ENCODE results near the gene CNIH1.
"Not testable (repeated sequence)": the region's sequence is repeated elsewhere in the genome, so short reads cannot be mapped to it uniquely, and the experiment has no call there.

CNIH1 gene

GRCh38 chr14:54381821-54382220 lies 59.4 kb downstream of the CNIH1 start:
- Histone ChIP-seq H4K5ac (ENCODE audit: low read length) (no peak overlapping the region), H2BK120ac (ENCODE audit: low read depth, low read length) (no peak overlapping the region), H2BK5ac (ENCODE audit: low read length) (no peak overlapping the region), H3K23ac (ENCODE audit: low read length) (no peak overlapping the region), H3K4me2 (ENCODE audit: low read length) (no peak overlapping the region), H3K18ac (ENCODE audit: low read length) (no peak overlapping the region), H2AK5ac (ENCODE audit: low read length) (no peak overlapping the region), H3K4me1 (ENCODE audit: control insufficient read depth, low read depth, low read length) (no peaks in the 10 kb centered on the region), H3K4me3 (ENCODE audit: low read length) (no peak overlapping the region), H3K36me3 (ENCODE audit: control insufficient read depth, insufficient read depth, low read length) (no peaks in the 10 kb centered on the region), H3K79me1 (ENCODE audit: low read length) (no peaks in the 10 kb centered on the region), H3K27ac (ENCODE audit: low read depth, low read length) (no peak overlapping the region), H3K4ac (ENCODE audit: low read depth, low read length) (no peak overlapping the region), H3K9ac (ENCODE audit: low read length) (no peak overlapping the region), H2BK15ac (replicated peaks; ENCODE audit: low read depth) (no peak overlapping the region), H3K56ac (ENCODE audit: low read length) (no peak overlapping the region), H3K27me3 (ENCODE audit: insufficient read depth, low read length, poor library complexity) (no peaks in the 10 kb centered on the region), H4K8ac (ENCODE audit: low read depth, low read length) (no peak overlapping the region), H3K79me2 (ENCODE audit: control insufficient read depth, insufficient read depth, low read length) (no peaks in the 10 kb centered on the region)
- DNase-seq = peak; percentile 33

- not testable (repeated sequence) for H2BK5ac ChIP-seq (ENCODE audit: low read length); H3K56ac ChIP-seq (ENCODE audit: low read length); H3K79me2 ChIP-seq (ENCODE audit: control insufficient read depth, insufficient read depth, low read length); H3K36me3 ChIP-seq (ENCODE audit: control insufficient read depth, insufficient read depth, low read length); H3K4me3 ChIP-seq (ENCODE audit: low read length); H3K9ac ChIP-seq (ENCODE audit: low read length); H3K27ac ChIP-seq (ENCODE audit: low read depth, low read length); H2AK5ac ChIP-seq (ENCODE audit: low read length); H2BK15ac ChIP-seq (replicated peaks; ENCODE audit: low read depth); H4K5ac ChIP-seq (ENCODE audit: low read length); H3K4me1 ChIP-seq (ENCODE audit: control insufficient read depth, low read depth, low read length); H3K18ac ChIP-seq (ENCODE audit: low read length); H3K27me3 ChIP-seq (ENCODE audit: insufficient read depth, low read length, poor library complexity); H3K4me2 ChIP-seq (ENCODE audit: low read length); H3K23ac ChIP-seq (ENCODE audit: low read length); H2BK120ac ChIP-seq (ENCODE audit: low read depth, low read length); H4K8ac ChIP-seq (ENCODE audit: low read depth, low read length); DNase-seq; H3K4ac ChIP-seq (ENCODE audit: low read depth, low read length); H3K79me1 ChIP-seq (ENCODE audit: low read length)
- no CpG with 5 or more reads among the region's 3 CpGs for WGBS (ENCODE audit: extremely low coverage, insufficient coverage, low lambda C conversion rate)
Observed at GRCh38 chr14:54380558-54380957, 60.6 kb downstream of the CNIH1 start.

GRCh38 chr14:54378893-54379292 lies 62.3 kb downstream of the CNIH1 start:
- H3K23ac ChIP-seq (ENCODE audit: low read length); H3K4me3 ChIP-seq (ENCODE audit: low read length): not testable (repeated sequence)
- WGBS (ENCODE audit: extremely low coverage, insufficient coverage, low lambda C conversion rate) = no CpG with 5 or more reads among the region's 5 CpGs

GRCh38 chr14:54377501-54377900 lies 63.7 kb downstream of the CNIH1 start:
- Histone ChIP-seq H3K36me3 (ENCODE audit: control insufficient read depth, insufficient read depth, low read length) (no peaks in the 10 kb centered on the region), H4K5ac (ENCODE audit: low read length) (no peak overlapping the region), H3K79me2 (ENCODE audit: control insufficient read depth, insufficient read depth, low read length) (no peaks in the 10 kb centered on the region), H2BK120ac (ENCODE audit: low read depth, low read length) (no peak overlapping the region), H3K56ac (ENCODE audit: low read length) (no peak overlapping the region), H3K23ac (ENCODE audit: low read length) (no peak overlapping the region), H3K4ac (ENCODE audit: low read depth, low read length) (no peak overlapping the region), H2BK5ac (ENCODE audit: low read length) (no peak overlapping the region), H2AK5ac (ENCODE audit: low read length) (no peak overlapping the region), H3K4me2 (ENCODE audit: low read length) (no peak overlapping the region), H3K79me1 (ENCODE audit: low read length) (no peaks in the 10 kb centered on the region), H3K9ac (ENCODE audit: low read length) (no peak overlapping the region), H3K4me1 (ENCODE audit: control insufficient read depth, low read depth, low read length) (no peaks in the 10 kb centered on the region), H3K4me3 (ENCODE audit: low read length) (no peak overlapping the region), H3K27me3 (ENCODE audit: insufficient read depth, low read length, poor library complexity) (no peaks in the 10 kb centered on the region), H3K18ac (ENCODE audit: low read length) (no peak overlapping the region), H3K27ac (ENCODE audit: low read depth, low read length) (no peak overlapping the region), H2BK15ac (replicated peaks; ENCODE audit: low read depth) (no peak overlapping the region), H4K8ac (ENCODE audit: low read depth, low read length) (no peak overlapping the region)
- no CpG with 5 or more reads among the region's 7 CpGs for WGBS (ENCODE audit: extremely low coverage, insufficient coverage, low lambda C conversion rate)
- no peak for DNase-seq

More at GRCh38 chr14:54378893-54379292, 62.3 kb downstream of the CNIH1 start:
- H2BK15ac ChIP-seq (replicated peaks; ENCODE audit: low read depth); H2BK120ac ChIP-seq (ENCODE audit: low read depth, low read length); H3K4me2 ChIP-seq (ENCODE audit: low read length); H3K79me1 ChIP-seq (ENCODE audit: low read length); H3K4me1 ChIP-seq (ENCODE audit: control insufficient read depth, low read depth, low read length); H3K79me2 ChIP-seq (ENCODE audit: control insufficient read depth, insufficient read depth, low read length); H3K9ac ChIP-seq (ENCODE audit: low read length); H3K36me3 ChIP-seq (ENCODE audit: control insufficient read depth, insufficient read depth, low read length); H2AK5ac ChIP-seq (ENCODE audit: low read length); H4K5ac ChIP-seq (ENCODE audit: low read length); H3K4ac ChIP-seq (ENCODE audit: low read depth, low read length); H2BK5ac ChIP-seq (ENCODE audit: low read length); H3K27me3 ChIP-seq (ENCODE audit: insufficient read depth, low read length, poor library complexity); H3K18ac ChIP-seq (ENCODE audit: low read length); H3K27ac ChIP-seq (ENCODE audit: low read depth, low read length); H3K56ac ChIP-seq (ENCODE audit: low read length); DNase-seq: not testable (repeated sequence)
- peak overlapping the region; percentile 39 for H4K8ac ChIP-seq (ENCODE audit: low read depth, low read length)

- Histone ChIP-seq H4K5ac (ENCODE audit: low read length) (no peak overlapping the region), H3K27ac (ENCODE audit: low read depth, low read length) (no peak overlapping the region), H3K4me1 (ENCODE audit: control insufficient read depth, low read depth, low read length) (peaks cover 6% of the 10 kb centered on the region), H2BK120ac (ENCODE audit: low read depth, low read length) (no peak overlapping the region), H3K27me3 (ENCODE audit: insufficient read depth, low read length, poor library complexity) (no peaks in the 10 kb centered on the region), H2AK5ac (ENCODE audit: low read length) (no peak overlapping the region), H3K18ac (ENCODE audit: low read length) (no peak overlapping the region), H3K4me3 (ENCODE audit: low read length) (no peak overlapping the region), H3K79me1 (ENCODE audit: low read length) (no peaks in the 10 kb centered on the region), H3K23ac (ENCODE audit: low read length) (no peak overlapping the region), H2BK15ac (replicated peaks; ENCODE audit: low read depth) (no peak overlapping the region), H3K36me3 (ENCODE audit: control insufficient read depth, insufficient read depth, low read length) (no peaks in the 10 kb centered on the region), H3K79me2 (ENCODE audit: control insufficient read depth, insufficient read depth, low read length) (no peaks in the 10 kb centered on the region), H2BK5ac (ENCODE audit: low read length) (no peak overlapping the region), H3K4ac (ENCODE audit: low read depth, low read length) (no peak overlapping the region), H3K56ac (ENCODE audit: low read length) (no peak overlapping the region), H4K8ac (ENCODE audit: low read depth, low read length) (no peak overlapping the region), H3K4me2 (ENCODE audit: low read length) (no peak overlapping the region), H3K9ac (ENCODE audit: low read length) (no peak overlapping the region)
- WGBS (ENCODE audit: extremely low coverage, insufficient coverage, low lambda C conversion rate) = no CpG with 5 or more reads among the region's 7 CpGs
- DNase-seq = no peak
Observed at GRCh38 chr14:54374117-54374884, 66.9 kb downstream of the CNIH1 start.

Measured in mesendoderm (in vitro differentiated cells).